Measurements from ENCODE around the gene SYNE1.
"Not testable (repeated sequence)": the region's sequence is repeated elsewhere in the genome, so short reads cannot be mapped to it uniquely, and the experiment has no call there.

Gene SYNE1

GRCh38 chr6:152348116-152348515, 289.0 kb downstream of the SYNE1 start:
- no peaks in the 10 kb centered on the region for H3K9me3 ChIP-seq (ENCODE audit: control insufficient read depth, insufficient read depth, low read length)

GRCh38 chr6:152343735-152344360, 293.3 kb downstream of the SYNE1 start:
- no peaks in the 10 kb centered on the region for H3K36me3 ChIP-seq (ENCODE audit: control insufficient read depth, insufficient read depth, low read length)
- no peaks in the 10 kb centered on the region for H3K27me3 ChIP-seq (ENCODE audit: control insufficient read depth, insufficient read depth, low read length)
- no peaks in the 10 kb centered on the region for H3K9me3 ChIP-seq (ENCODE audit: control insufficient read depth, insufficient read depth, low read length)
- H3K9ac ChIP-seq (ENCODE audit: low read depth, low read length): no peak overlapping the region
- H3K4me3 ChIP-seq (ENCODE audit: low read depth, low read length): no peak overlapping the region
- no peaks in the 10 kb centered on the region for H3K4me1 ChIP-seq (ENCODE audit: control insufficient read depth, insufficient read depth, low read length)
- H3K27ac ChIP-seq (ENCODE audit: low read depth, low read length): no peak overlapping the region

More at GRCh38 chr6:152348116-152348515, 289.0 kb downstream of the SYNE1 start:
- Histone ChIP-seq H3K9ac (ENCODE audit: low read depth, low read length) (no peak overlapping the region), H3K4me1 (ENCODE audit: control insufficient read depth, insufficient read depth, low read length) (no peaks in the 10 kb centered on the region), H3K36me3 (ENCODE audit: control insufficient read depth, insufficient read depth, low read length) (no peaks in the 10 kb centered on the region), H3K4me3 (ENCODE audit: low read depth, low read length) (no peak overlapping the region), H3K27me3 (ENCODE audit: control insufficient read depth, insufficient read depth, low read length) (no peaks in the 10 kb centered on the region), H3K27ac (ENCODE audit: low read depth, low read length) (no peak overlapping the region)

DNA sequence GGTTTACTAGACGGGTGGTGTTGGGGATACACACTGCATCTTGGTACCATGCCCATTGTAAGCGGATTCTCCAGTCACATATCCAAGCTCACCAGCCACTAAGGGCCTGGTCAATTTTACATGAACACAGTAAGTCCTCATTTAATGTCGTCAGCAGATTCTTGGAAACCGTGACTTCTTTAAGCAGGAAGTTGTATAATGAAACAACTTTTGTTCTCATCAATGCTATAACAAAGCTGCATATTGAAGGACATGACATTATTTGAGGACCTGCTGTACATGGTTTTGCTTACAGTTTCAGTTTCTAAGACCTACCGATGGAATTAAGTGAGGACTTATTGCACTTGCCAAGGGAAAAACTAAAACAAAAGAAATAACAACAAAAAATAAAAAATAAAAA, 295.6 kb downstream of the SYNE1 start:
- no peaks in the 10 kb centered on the region for H3K27me3 ChIP-seq (ENCODE audit: control insufficient read depth, insufficient read depth, low read length)
- H3K4me1 ChIP-seq (ENCODE audit: control insufficient read depth, insufficient read depth, low read length): no peaks in the 10 kb centered on the region
- H3K4me3 ChIP-seq (ENCODE audit: low read depth, low read length): no peak overlapping the region
- no peak overlapping the region for H3K27ac ChIP-seq (ENCODE audit: low read depth, low read length)
- no peaks in the 10 kb centered on the region for H3K36me3 ChIP-seq (ENCODE audit: control insufficient read depth, insufficient read depth, low read length)
- no peak overlapping the region for H3K9ac ChIP-seq (ENCODE audit: low read depth, low read length)
- no peaks in the 10 kb centered on the region for H3K9me3 ChIP-seq (ENCODE audit: control insufficient read depth, insufficient read depth, low read length)

- Histone ChIP-seq H3K4me1 (ENCODE audit: control insufficient read depth, insufficient read depth, low read length) (no peaks in the 10 kb centered on the region), H3K4me3 (ENCODE audit: low read depth, low read length) (no peak overlapping the region), H3K9me3 (ENCODE audit: control insufficient read depth, insufficient read depth, low read length) (no peaks in the 10 kb centered on the region), H3K27me3 (ENCODE audit: control insufficient read depth, insufficient read depth, low read length) (no peaks in the 10 kb centered on the region), H3K9ac (ENCODE audit: low read depth, low read length) (no peak overlapping the region), H3K27ac (ENCODE audit: low read depth, low read length) (no peak overlapping the region), H3K36me3 (ENCODE audit: control insufficient read depth, insufficient read depth, low read length) (no peaks in the 10 kb centered on the region)
These were observed 298.6 kb downstream of the SYNE1 start for GRCh38 chr6:152338335-152339125.

GRCh38 chr6:152334555-152334954, 302.6 kb downstream of the SYNE1 start:
- no peak overlapping the region for H3K27ac ChIP-seq (ENCODE audit: low read depth, low read length)
- no peak overlapping the region for H3K9ac ChIP-seq (ENCODE audit: low read depth, low read length)
- no peaks in the 10 kb centered on the region for H3K9me3 ChIP-seq (ENCODE audit: control insufficient read depth, insufficient read depth, low read length)
- H3K4me1 ChIP-seq (ENCODE audit: control insufficient read depth, insufficient read depth, low read length): no peaks in the 10 kb centered on the region
- no peaks in the 10 kb centered on the region for H3K36me3 ChIP-seq (ENCODE audit: control insufficient read depth, insufficient read depth, low read length)
- no peak overlapping the region for H3K4me3 ChIP-seq (ENCODE audit: low read depth, low read length)
- no peaks in the 10 kb centered on the region for H3K27me3 ChIP-seq (ENCODE audit: control insufficient read depth, insufficient read depth, low read length)

- Histone ChIP-seq H3K27ac (ENCODE audit: low read depth, low read length) (no peak overlapping the region), H3K27me3 (ENCODE audit: control insufficient read depth, insufficient read depth, low read length) (no peaks in the 10 kb centered on the region), H3K9me3 (ENCODE audit: control insufficient read depth, insufficient read depth, low read length) (no peaks in the 10 kb centered on the region), H3K4me3 (ENCODE audit: low read depth, low read length) (no peak overlapping the region), H3K9ac (ENCODE audit: low read depth, low read length) (no peak overlapping the region), H3K4me1 (ENCODE audit: control insufficient read depth, insufficient read depth, low read length) (no peaks in the 10 kb centered on the region), H3K36me3 (ENCODE audit: control insufficient read depth, insufficient read depth, low read length) (no peaks in the 10 kb centered on the region)
These were observed 306.2 kb downstream of the SYNE1 start for GRCh38 chr6:152330961-152331360.

- H3K27ac ChIP-seq (ENCODE audit: low read depth, low read length): no peak overlapping the region
- H3K4me3 ChIP-seq (ENCODE audit: low read depth, low read length): no peak overlapping the region
- H3K9me3 ChIP-seq (ENCODE audit: control insufficient read depth, insufficient read depth, low read length): no peaks in the 10 kb centered on the region
- H3K9ac ChIP-seq (ENCODE audit: low read depth, low read length): no peak overlapping the region
- no peaks in the 10 kb centered on the region for H3K36me3 ChIP-seq (ENCODE audit: control insufficient read depth, insufficient read depth, low read length)
- H3K27me3 ChIP-seq (ENCODE audit: control insufficient read depth, insufficient read depth, low read length): no peaks in the 10 kb centered on the region
- H3K4me1 ChIP-seq (ENCODE audit: control insufficient read depth, insufficient read depth, low read length): no peaks in the 10 kb centered on the region
These were observed 307.3 kb downstream of the SYNE1 start for GRCh38 chr6:152329638-152330448.

GRCh38 chr6:152328200-152328599, 309.0 kb downstream of the SYNE1 start:
- H3K27ac ChIP-seq (ENCODE audit: low read depth, low read length); H3K27me3 ChIP-seq (ENCODE audit: control insufficient read depth, insufficient read depth, low read length); H3K4me3 ChIP-seq (ENCODE audit: low read depth, low read length); H3K9me3 ChIP-seq (ENCODE audit: control insufficient read depth, insufficient read depth, low read length); H3K9ac ChIP-seq (ENCODE audit: low read depth, low read length); H3K4me1 ChIP-seq (ENCODE audit: control insufficient read depth, insufficient read depth, low read length); H3K36me3 ChIP-seq (ENCODE audit: control insufficient read depth, insufficient read depth, low read length): not testable (repeated sequence)

DNA sequence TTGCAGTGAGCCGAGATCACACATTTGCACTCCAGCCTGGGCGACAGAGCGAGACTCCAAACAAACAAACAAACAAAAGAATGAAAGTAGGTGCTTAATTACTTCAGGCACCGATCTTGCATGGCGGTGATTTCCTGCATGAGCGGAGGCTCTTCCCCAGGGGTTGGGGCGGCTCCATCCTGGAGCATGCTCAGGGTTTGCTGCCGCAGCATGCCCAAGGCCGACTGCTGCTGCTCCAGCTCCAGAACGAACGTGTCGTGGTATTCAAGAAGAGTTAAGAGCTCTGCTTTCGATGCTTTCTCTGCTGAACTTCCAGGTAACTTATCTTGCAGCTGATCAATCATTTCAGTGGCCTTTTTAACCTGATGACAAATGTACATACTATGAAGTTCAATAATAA, 313.8 kb downstream of the SYNE1 start:
- Histone ChIP-seq H3K27me3 (ENCODE audit: control insufficient read depth, insufficient read depth, low read length) (no peaks in the 10 kb centered on the region), H3K9ac (ENCODE audit: low read depth, low read length) (no peak overlapping the region), H3K9me3 (ENCODE audit: control insufficient read depth, insufficient read depth, low read length) (no peaks in the 10 kb centered on the region), H3K4me1 (ENCODE audit: control insufficient read depth, insufficient read depth, low read length) (no peaks in the 10 kb centered on the region), H3K4me3 (ENCODE audit: low read depth, low read length) (no peak overlapping the region), H3K36me3 (ENCODE audit: control insufficient read depth, insufficient read depth, low read length) (no peaks in the 10 kb centered on the region), H3K27ac (ENCODE audit: low read depth, low read length) (no peak overlapping the region)

GRCh38 chr6:152318278-152318677, 318.9 kb downstream of the SYNE1 start:
- Histone ChIP-seq H3K9me3 (ENCODE audit: control insufficient read depth, insufficient read depth, low read length) (no peaks in the 10 kb centered on the region), H3K27ac (ENCODE audit: low read depth, low read length) (no peak overlapping the region), H3K4me1 (ENCODE audit: control insufficient read depth, insufficient read depth, low read length) (no peaks in the 10 kb centered on the region), H3K4me3 (ENCODE audit: low read depth, low read length) (no peak overlapping the region), H3K27me3 (ENCODE audit: control insufficient read depth, insufficient read depth, low read length) (no peaks in the 10 kb centered on the region), H3K9ac (ENCODE audit: low read depth, low read length) (no peak overlapping the region), H3K36me3 (ENCODE audit: control insufficient read depth, insufficient read depth, low read length) (no peaks in the 10 kb centered on the region)

GRCh38 chr6:152316024-152316423, 321.1 kb downstream of the SYNE1 start:
- H3K36me3 ChIP-seq (ENCODE audit: control insufficient read depth, insufficient read depth, low read length): no peaks in the 10 kb centered on the region
- no peak overlapping the region for H3K9ac ChIP-seq (ENCODE audit: low read depth, low read length)
- no peaks in the 10 kb centered on the region for H3K9me3 ChIP-seq (ENCODE audit: control insufficient read depth, insufficient read depth, low read length)
- H3K27me3 ChIP-seq (ENCODE audit: control insufficient read depth, insufficient read depth, low read length): no peaks in the 10 kb centered on the region
- no peak overlapping the region for H3K27ac ChIP-seq (ENCODE audit: low read depth, low read length)
- no peak overlapping the region for H3K4me3 ChIP-seq (ENCODE audit: low read depth, low read length)
- H3K4me1 ChIP-seq (ENCODE audit: control insufficient read depth, insufficient read depth, low read length): no peaks in the 10 kb centered on the region
